ENCODE data around the gene IRAK1. TPM values are rescaled to one million over a fixed set of nuclear protein-coding genes. Genes with fewer than 3 reads are reported as not detected.

Gene IRAK1
- total RNA-seq, 4 donors from 2014 or later, result 33.0 to 84.7 (median 41.6) TPM

GRCh38 chrX:154030715-154031305 lies 11.1 kb upstream of the IRAK1 start:
- WGBS, 2 donors (ENCODE audit: low coverage in 1 of 2), result no CpG with 5 or more reads among the region's 29 CpGs
- no peak overlapping the region for H3K4me3 ChIP-seq
- H3K36me3 ChIP-seq, result peaks cover 0 to 47% of the 10 kb centered on the region in 2 donors
- H3K4me1 ChIP-seq, result peaks cover 0 to 38% (median 0%) of the 10 kb centered on the region in 3 donors
- no peak for ATAC-seq
- TF ChIP-seq POLR2AphosphoS5 (IDR thresholded peaks at IDR 0.05), result no peak
- TF ChIP-seq POLR2A (IDR thresholded peaks at IDR 0.05), result no peak
- no peak for TF ChIP-seq CTCF (IDR thresholded peaks at IDR 0.05)
- TF ChIP-seq EP300 (IDR thresholded peaks at IDR 0.05), result no peak
- no peak overlapping the region for H3K27ac ChIP-seq
- H3K27me3 ChIP-seq, result no peaks in the 10 kb centered on the region
- H3K9me3 ChIP-seq, result no peaks in the 10 kb centered on the region

GRCh38 chrX:154030266-154030665 lies 10.6 kb upstream of the IRAK1 start:
- Histone ChIP-seq H3K27me3 (no peaks in the 10 kb centered on the region), H3K36me3 (peaks cover 0 to 47% of the 10 kb centered on the region in 2 donors), H3K27ac (no peak overlapping the region), H3K4me1 (peaks cover 0 to 32% (median 0%) of the 10 kb centered on the region in 3 donors), H3K9me3 (no peaks in the 10 kb centered on the region), H3K4me3 (no peak overlapping the region)
- no peak for ATAC-seq
- TF ChIP-seq CTCF (IDR thresholded peaks at IDR 0.05) (no peak), POLR2AphosphoS5 (IDR thresholded peaks at IDR 0.05) (no peak), POLR2A (IDR thresholded peaks at IDR 0.05) (no peak), EP300 (IDR thresholded peaks at IDR 0.05) (no peak)
- 87% methylated on average over 7 of the region's 20 CpGs; no CpG with 5 or more reads in 1 of the 2 donors for WGBS, 2 donors (ENCODE audit: low coverage in 1 of 2)

- H3K4me3 ChIP-seq, result no peak overlapping the region
- H3K27me3 ChIP-seq, result no peaks in the 10 kb centered on the region
- no peaks in the 10 kb centered on the region for H3K9me3 ChIP-seq
- no peak for TF ChIP-seq POLR2A (IDR thresholded peaks at IDR 0.05)
- TF ChIP-seq POLR2AphosphoS5 (IDR thresholded peaks at IDR 0.05), result no peak
- TF ChIP-seq EP300 (IDR thresholded peaks at IDR 0.05), result no peak
- TF ChIP-seq CTCF (IDR thresholded peaks at IDR 0.05), result no peak
- peaks cover 0 to 24% (median 0%) of the 10 kb centered on the region in 3 donors for H3K4me1 ChIP-seq
- H3K36me3 ChIP-seq, result peaks cover 0 to 47% of the 10 kb centered on the region in 2 donors
- 67% methylated on average over 1 of the region's 8 CpGs; no CpG with 5 or more reads in 1 of the 2 donors for WGBS, 2 donors (ENCODE audit: low coverage in 1 of 2)
- no peak for ATAC-seq
- H3K27ac ChIP-seq, result no peak overlapping the region
Measured at GRCh38 chrX:154029439-154029838, 9.7 kb upstream of the IRAK1 start.

- Histone ChIP-seq H3K36me3 (peaks cover 0 to 47% of the 10 kb centered on the region in 2 donors), H3K4me3 (no peak overlapping the region), H3K4me1 (peaks cover 0 to 16% (median 0%) of the 10 kb centered on the region in 3 donors), H3K9me3 (no peaks in the 10 kb centered on the region), H3K27me3 (no peaks in the 10 kb centered on the region), H3K27ac (no peak overlapping the region)
- TF ChIP-seq POLR2AphosphoS5 (IDR thresholded peaks at IDR 0.05), result no peak
- no peak for TF ChIP-seq POLR2A (IDR thresholded peaks at IDR 0.05)
- TF ChIP-seq EP300 (IDR thresholded peaks at IDR 0.05), result no peak
- no peak for TF ChIP-seq CTCF (IDR thresholded peaks at IDR 0.05)
- 61% methylated on average over 4 of the region's 13 CpGs; no CpG with 5 or more reads in 1 of the 2 donors for WGBS, 2 donors (ENCODE audit: low coverage in 1 of 2)
- no peak for ATAC-seq
Measured at GRCh38 chrX:154028502-154029184, 8.9 kb upstream of the IRAK1 start.

All from gastroesophageal sphincter (tissue), 4 donors.